ENCODE results near the gene TMOD3. TPM values are rescaled to one million over a fixed set of nuclear protein-coding genes. Genes with fewer than 3 reads are reported as not detected.

TMOD3 gene
- total RNA-seq, 1 experiment from 2014 or later: 54.4 TPM

- no peak overlapping the region for H3K4me3 ChIP-seq (ENCODE audit: low read depth, low read length)
- DNase-seq: no peak
- TF ChIP-seq CTCF (IDR thresholded peaks at IDR 0.05; ENCODE audit: insufficient read depth in 1 of 2, low read depth in 1 of 2, low read length in 1 of 2, severe bottlenecking in 1 of 2, unreplicated experiment in 1 of 2): no peak
- no peaks in the 10 kb centered on the region for H3K9me3 ChIP-seq
- no peaks in the 10 kb centered on the region for H3K27me3 Mint-ChIP-seq (ENCODE audit: insufficient read depth, unreplicated experiment)
- H3K4me1 Mint-ChIP-seq (ENCODE audit: low read depth, unreplicated experiment): peaks cover 29% of the 10 kb centered on the region
- no peaks in the 10 kb centered on the region for H3K36me3 ChIP-seq (ENCODE audit: control insufficient read depth, insufficient read depth, low read length)
- H3K36me3 Mint-ChIP-seq (ENCODE audit: insufficient read depth, unreplicated experiment): peaks cover 17% of the 10 kb centered on the region
- intact Hi-C loops (cut with micrococcal nuclease; ENCODE audit: unreplicated experiment): no loop called here
- H3K4me1 ChIP-seq: peaks cover 50% of the 10 kb centered on the region
- no peak overlapping the region for H3K27ac Mint-ChIP-seq (ENCODE audit: unreplicated experiment)
- no peaks in the 10 kb centered on the region for H3K9me3 Mint-ChIP-seq (ENCODE audit: unreplicated experiment)
- CTCF ChIA-PET: no interaction called here
- H3K27me3 ChIP-seq (replicated peaks; ENCODE audit: control insufficient read depth, insufficient read depth, low read length): no peaks in the 10 kb centered on the region
- POLR2A ChIA-PET: interaction anchor here (1.1 kb wide), 1 partner anchor 16 kb away, joined by 3 read pairs; the partner anchor contains the start of gene TMOD3
- no TSS peak for BruUV-seq (replicated peaks)
- no peak overlapping the region for H3K4me3 Mint-ChIP-seq (ENCODE audit: unreplicated experiment)
These were observed 16.6 kb downstream of the TMOD3 start for GRCh38 chr15:51846066-51846462.

GRCh38 chr15:51846463-51847230 lies 17.2 kb downstream of the TMOD3 start:
- POLR2A ChIA-PET: no interaction called here
- TF ChIP-seq CTCF (IDR thresholded peaks at IDR 0.05; ENCODE audit: insufficient read depth in 1 of 2, low read depth in 1 of 2, low read length in 1 of 2, severe bottlenecking in 1 of 2, unreplicated experiment in 1 of 2): no peak
- H3K9me3 ChIP-seq: no peaks in the 10 kb centered on the region
- DNase-seq: no peak
- intact Hi-C loops (cut with micrococcal nuclease; ENCODE audit: unreplicated experiment): no loop called here
- Mint-ChIP-seq H3K4me1 (ENCODE audit: low read depth, unreplicated experiment) (peaks cover 24% of the 10 kb centered on the region), H3K9me3 (ENCODE audit: unreplicated experiment) (no peaks in the 10 kb centered on the region), H3K4me3 (ENCODE audit: unreplicated experiment) (no peak overlapping the region), H3K27ac (ENCODE audit: unreplicated experiment) (no peak overlapping the region), H3K36me3 (ENCODE audit: insufficient read depth, unreplicated experiment) (peaks cover 17% of the 10 kb centered on the region), H3K27me3 (ENCODE audit: insufficient read depth, unreplicated experiment) (no peaks in the 10 kb centered on the region)
- H3K4me3 ChIP-seq (ENCODE audit: low read depth, low read length): no peak overlapping the region
- H3K4me1 ChIP-seq: peaks cover 44% of the 10 kb centered on the region
- H3K27me3 ChIP-seq (replicated peaks; ENCODE audit: control insufficient read depth, insufficient read depth, low read length): no peaks in the 10 kb centered on the region
- CTCF ChIA-PET: no interaction called here
- no peaks in the 10 kb centered on the region for H3K36me3 ChIP-seq (ENCODE audit: control insufficient read depth, insufficient read depth, low read length)
- no TSS peak for BruUV-seq (replicated peaks)

- Histone ChIP-seq H3K4me1 (peaks cover 26% of the 10 kb centered on the region), H3K4me3 (ENCODE audit: low read depth, low read length) (no peak overlapping the region), H3K36me3 (ENCODE audit: control insufficient read depth, insufficient read depth, low read length) (no peaks in the 10 kb centered on the region), H3K9me3 (no peaks in the 10 kb centered on the region), H3K27me3 (replicated peaks; ENCODE audit: control insufficient read depth, insufficient read depth, low read length) (no peaks in the 10 kb centered on the region)
- no peak overlapping the region for H3K4me3 Mint-ChIP-seq (ENCODE audit: unreplicated experiment)
- CTCF ChIA-PET: no interaction called here
- H3K27me3 Mint-ChIP-seq (ENCODE audit: insufficient read depth, unreplicated experiment): no peaks in the 10 kb centered on the region
- H3K27ac Mint-ChIP-seq (ENCODE audit: unreplicated experiment): no peak overlapping the region
- POLR2A ChIA-PET: no interaction called here
- TF ChIP-seq CTCF (IDR thresholded peaks at IDR 0.05; ENCODE audit: insufficient read depth in 1 of 2, low read depth in 1 of 2, low read length in 1 of 2, severe bottlenecking in 1 of 2, unreplicated experiment in 1 of 2): no peak
- intact Hi-C loops (cut with micrococcal nuclease; ENCODE audit: unreplicated experiment): no loop called here
- DNase-seq: no peak
- no TSS peak for BruUV-seq (replicated peaks)
- peaks cover 9% of the 10 kb centered on the region for H3K4me1 Mint-ChIP-seq (ENCODE audit: low read depth, unreplicated experiment)
- H3K36me3 Mint-ChIP-seq (ENCODE audit: insufficient read depth, unreplicated experiment): peaks cover 17% of the 10 kb centered on the region
- H3K9me3 Mint-ChIP-seq (ENCODE audit: unreplicated experiment): no peaks in the 10 kb centered on the region
These were observed 19.4 kb downstream of the TMOD3 start for GRCh38 chr15:51848811-51849210.

Data from Caco-2 (cell line).